ENCODE measurements around the gene IGFN1.

The IGFN1 gene

GRCh38 chr1:201265756-201266155 is 75.1 kb downstream of the IGFN1 start:
- no peak for DNase-seq (ENCODE audit: low read depth, low spot score)

DNA sequence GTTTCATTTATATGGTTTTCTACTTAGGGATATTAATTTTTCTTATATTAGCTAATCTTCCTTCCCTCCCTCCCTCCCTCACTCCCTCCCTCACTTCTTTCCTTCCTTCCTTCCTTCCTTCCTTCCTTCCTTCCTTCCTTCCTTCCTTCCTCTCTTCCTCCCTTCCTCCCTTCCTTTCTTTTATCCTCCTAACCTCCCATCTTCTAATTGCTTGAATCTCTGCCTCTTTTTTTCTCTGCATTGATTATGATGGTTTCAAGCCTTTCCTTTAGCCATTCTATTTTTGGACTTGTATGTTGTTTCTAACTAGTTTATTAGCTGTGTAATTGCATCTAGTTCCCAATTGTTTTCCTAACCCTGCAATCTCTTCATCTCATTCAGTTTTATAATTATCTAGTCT is 75.7 kb downstream of the IGFN1 start:
- no peak for DNase-seq (ENCODE audit: low read depth, low spot score)

DNA sequence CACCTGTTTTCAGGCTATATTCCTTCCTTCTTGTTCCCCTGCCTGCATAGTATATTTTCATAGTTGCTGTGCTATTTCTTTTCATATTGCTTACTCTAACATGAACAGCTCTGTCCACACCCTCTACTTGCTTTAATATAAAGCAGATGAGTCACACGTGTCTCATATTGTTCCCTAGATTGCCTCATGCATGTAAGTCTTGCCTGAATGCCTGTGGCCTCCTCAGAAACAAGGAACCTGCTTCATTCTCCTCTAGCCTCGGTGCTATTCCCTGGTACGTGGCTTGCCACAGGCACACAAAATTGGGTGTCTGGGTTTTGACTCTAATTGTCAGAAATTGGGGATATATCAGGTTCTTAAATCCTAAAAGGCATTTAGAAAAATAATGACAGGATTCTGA is 76.2 kb downstream of the IGFN1 start:
- no peak for DNase-seq (ENCODE audit: low read depth, low spot score)

- DNase-seq (ENCODE audit: low read depth, low spot score): no peak
Measured at GRCh38 chr1:201267481-201268229, 77.0 kb downstream of the IGFN1 start.

DNA sequence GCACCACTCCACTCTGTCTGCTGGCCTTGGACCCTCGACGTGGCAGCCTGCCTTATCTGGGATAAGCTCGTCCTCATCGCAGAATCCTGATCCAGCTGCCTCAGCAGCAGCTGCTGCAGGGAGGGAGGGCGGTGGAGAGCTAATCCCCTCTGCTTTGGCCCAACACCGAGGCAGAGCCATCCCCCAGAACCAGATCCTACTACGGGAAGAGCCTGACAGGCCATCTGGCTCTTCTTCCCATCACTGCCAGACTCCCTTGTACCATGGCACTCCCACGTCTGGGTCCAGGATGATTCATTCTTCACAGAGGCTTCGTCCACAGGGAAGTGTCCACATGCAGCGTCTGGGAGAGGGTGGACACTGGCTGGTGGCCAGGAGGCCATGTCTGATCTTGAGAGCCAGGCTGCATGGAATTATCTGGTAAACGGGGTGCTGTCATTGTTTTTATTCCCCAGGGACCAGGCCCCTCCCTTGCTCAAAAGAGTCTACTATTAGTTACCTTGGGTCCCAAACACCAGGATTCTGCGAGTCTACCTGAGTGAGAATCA is 78.1 kb downstream of the IGFN1 start:
- peak; percentile 39 for DNase-seq (ENCODE audit: low read depth, low spot score)

DNA sequence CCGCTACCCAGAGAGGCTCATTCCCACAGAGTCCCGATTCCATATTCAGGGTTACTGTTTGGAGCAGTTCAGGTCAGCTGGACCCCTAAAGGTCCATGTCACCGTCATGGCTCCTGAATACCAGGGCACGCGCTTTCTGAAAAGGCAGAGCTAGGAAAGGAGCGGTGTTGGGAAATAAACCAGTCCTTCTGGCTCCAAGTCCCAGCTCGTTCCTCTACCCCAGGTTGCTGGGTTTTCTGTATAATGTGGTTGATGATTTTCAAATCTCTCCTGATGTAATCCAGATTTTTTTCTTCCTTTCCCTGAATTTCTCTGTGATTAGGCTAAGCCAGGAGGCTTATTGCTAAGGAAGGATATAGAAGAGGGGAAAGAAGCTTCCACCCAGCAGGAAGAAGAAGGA is 78.7 kb downstream of the IGFN1 start:
- no peak for DNase-seq (ENCODE audit: low read depth, low spot score)

- DNase-seq (ENCODE audit: low read depth, low spot score): no peak
Measured at GRCh38 chr1:201269900-201270410, 79.3 kb downstream of the IGFN1 start.

- DNase-seq (ENCODE audit: low read depth, low spot score): no peak
Measured at GRCh38 chr1:201270616-201271390, 80.2 kb downstream of the IGFN1 start.

GRCh38 chr1:201272799-201273198 is 82.2 kb downstream of the IGFN1 start:
- no peak for DNase-seq (ENCODE audit: low read depth, low spot score)

- no peak for DNase-seq (ENCODE audit: low read depth, low spot score)
Measured at GRCh38 chr1:201274616-201275252, 84.1 kb downstream of the IGFN1 start.

DNA sequence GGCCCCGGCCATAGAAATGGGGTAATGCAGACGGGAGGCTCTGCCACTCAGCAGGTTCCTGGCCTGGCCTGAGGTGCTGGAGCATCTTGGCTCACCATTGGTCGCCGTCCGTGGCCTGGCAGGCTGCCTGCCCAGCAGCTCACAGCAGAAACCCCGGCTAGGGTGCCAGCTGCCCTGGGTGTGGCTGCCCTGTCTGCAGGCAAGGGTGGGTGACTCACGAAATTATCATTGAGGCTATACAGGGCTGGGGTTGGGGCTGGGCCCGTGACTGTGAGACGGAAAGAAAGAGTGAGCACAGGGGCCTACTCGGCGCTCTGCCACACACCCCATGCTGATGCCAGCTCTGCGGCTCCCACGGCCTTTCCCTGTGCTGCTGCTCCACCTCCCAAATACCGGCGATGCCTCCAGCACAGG is 84.6 kb downstream of the IGFN1 start:
- DNase-seq (ENCODE audit: low read depth, low spot score): no peak

DNA sequence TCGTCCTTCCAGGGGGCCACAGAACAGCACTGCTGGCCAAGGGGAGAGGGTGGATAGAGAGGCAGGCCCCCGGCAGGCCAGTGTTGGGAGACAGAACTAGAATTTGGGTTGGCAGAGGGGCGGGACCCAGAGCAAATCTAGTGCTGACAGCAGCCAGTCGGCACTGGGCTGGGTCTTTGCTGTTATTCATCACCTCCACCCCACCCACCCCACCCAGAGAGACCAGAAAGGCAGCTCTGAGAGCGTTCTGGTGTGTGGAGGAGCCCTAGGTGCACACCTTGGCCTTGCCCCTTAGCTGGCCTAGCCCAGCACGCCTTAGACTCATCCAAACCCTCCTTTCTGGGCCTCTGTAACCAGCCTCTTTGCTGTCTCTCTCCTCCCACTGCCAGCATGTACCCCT is 86.3 kb downstream of the IGFN1 start:
- no peak for DNase-seq (ENCODE audit: low read depth, low spot score)

- DNase-seq (ENCODE audit: low read depth, low spot score): no peak
Measured at GRCh38 chr1:201277441-201277840, 86.8 kb downstream of the IGFN1 start.

All from smooth muscle cell of the brain vasculature (primary cell).